Measurements from ENCODE around the gene AATF.

- TF ChIP-seq SUZ12 (IDR thresholded peaks at IDR 0.05) = no peak
- TF ChIP-seq SP1 (IDR thresholded peaks at IDR 0.05) = no peak
- TF ChIP-seq PKNOX1 (IDR thresholded peaks at IDR 0.05) = no peak
- no peak for TF ChIP-seq FOXA1 (IDR thresholded peaks at IDR 0.05)
- no peak for TF ChIP-seq LEF1 (IDR thresholded peaks at IDR 0.05; ENCODE audit: borderline replicate concordance)
- TF ChIP-seq BHLHE40 (IDR thresholded peaks at IDR 0.05; ENCODE audit: borderline replicate concordance) = no peak
Measured at GRCh38 chr17:36907407-36907806, 41.3 kb upstream of the AATF start.
